Activated T-helper 1 cell treated with anti-CD3 and anti-CD28 coated beads, Interleukin-12 subunit alpha, Interleukin-12 subunit beta, Interleukin-2, Interleukin-4 antibody, amounts not matched to agents 30 ng/mL and 10 ng/mL and 1 ng/mL, durations not matched to agents 14 hours and 24 hours and 36 hours (primary cell): ENCODE measurements around the gene POU6F2. TPM values are rescaled to one million over a fixed set of nuclear protein-coding genes. Genes with fewer than 3 reads are reported as not detected.
"Not testable (repeated sequence)": the region's sequence is repeated elsewhere in the genome, so short reads cannot be mapped to it uniquely, and the experiment has no call there.

Experiments
- DNase-seq: peaks from one replicate; pipeline ENCODE4 v3.0.0; 2021; ENCODE audit warnings: low spot score
- H3K27ac Mint-ChIP-seq: one replicate; pipeline ENCODE4 v1.8.0; 2021; ENCODE audit warnings: mild to moderate bottlenecking, mixed read lengths
- H3K27me3 Mint-ChIP-seq: one replicate; pipeline ENCODE4 v1.8.0; 2022; ENCODE audit warnings: mild to moderate bottlenecking, moderate library complexity, mixed read lengths; ENCODE audit not compliant: insufficient read depth
- H3K36me3 Mint-ChIP-seq: one replicate; pipeline ENCODE4 v1.8.0; 2021; ENCODE audit warnings: low read depth, mixed read lengths
- H3K4me1 Mint-ChIP-seq: one replicate; pipeline ENCODE4 v1.8.0; 2021; ENCODE audit warnings: low read depth, mixed read lengths
- H3K4me3 Mint-ChIP-seq: one replicate; pipeline ENCODE4 v1.8.0; 2021; ENCODE audit warnings: mild to moderate bottlenecking, moderate library complexity, mixed read lengths
- H3K9me3 Mint-ChIP-seq: one replicate; pipeline ENCODE4 v1.8.0; 2021; ENCODE audit warnings: mixed read lengths
- intact Hi-C: fragments of 100-400 bp; cut with micrococcal nuclease; formaldehyde crosslinking; loops from one replicate; pipeline ENCODE4 v1.15.1; 2024
- total RNA-seq: library from RNA; stranded (reverse); gene quantifications from 2 replicates; pipeline ENCODE4 v1.2.3, GENCODE V29; 2022

POU6F2 gene
- total RNA-seq, 1 donor from 2014 or later: not detected

DNA sequence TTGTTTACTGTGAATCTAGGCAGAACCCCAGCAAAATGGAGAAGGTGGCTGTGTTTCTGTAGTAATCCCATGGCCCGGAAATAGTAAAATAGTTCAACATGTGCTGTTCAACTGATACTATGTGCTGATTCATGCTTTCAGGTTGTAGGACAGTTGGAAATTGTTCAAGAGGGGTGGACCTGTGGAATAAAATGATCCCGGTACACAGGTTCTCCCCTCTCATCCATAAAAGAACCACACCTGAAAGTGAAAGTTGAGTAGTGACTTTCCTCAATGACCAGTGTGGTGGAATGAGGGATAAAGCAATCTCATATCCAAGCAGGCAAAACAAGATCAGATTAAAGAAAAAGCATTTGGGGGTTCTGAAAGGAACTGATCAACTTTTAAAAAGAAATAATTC, 177.1 kb downstream of the POU6F2 start:
- Mint-ChIP-seq H3K27me3 (peaks cover 1% of the 10 kb centered on the region), H3K36me3 (no peaks in the 10 kb centered on the region), H3K9me3 (no peaks in the 10 kb centered on the region), H3K27ac (no peak overlapping the region), H3K4me1 (no peaks in the 10 kb centered on the region), H3K4me3 (no peak overlapping the region)
- intact Hi-C loops: no loop called here
- no peak for DNase-seq

DNA sequence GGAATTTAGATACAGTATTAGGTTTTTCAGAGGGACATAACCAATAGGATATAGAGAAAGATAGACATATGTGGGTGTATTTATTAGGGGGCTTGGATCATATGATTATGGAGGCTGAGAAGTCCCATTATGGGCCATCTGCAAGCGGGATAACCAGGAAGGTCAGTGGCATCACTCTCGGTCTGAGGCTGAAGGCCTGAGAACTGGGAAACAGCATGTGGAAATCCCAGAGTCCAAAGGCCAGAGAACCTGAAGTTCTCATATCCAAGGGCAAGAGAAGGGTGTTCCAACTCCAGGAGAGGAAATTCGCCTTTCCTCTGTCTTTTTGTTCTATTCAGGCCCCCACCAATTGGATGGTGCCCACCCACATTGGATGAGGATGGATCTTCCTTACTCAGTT, 180.7 kb downstream of the POU6F2 start:
- H3K4me3 Mint-ChIP-seq: no peak overlapping the region
- intact Hi-C loops: no loop called here
- no peaks in the 10 kb centered on the region for H3K4me1 Mint-ChIP-seq
- H3K27ac Mint-ChIP-seq: no peak overlapping the region
- no peak for DNase-seq
- no peaks in the 10 kb centered on the region for H3K9me3 Mint-ChIP-seq
- no peaks in the 10 kb centered on the region for H3K36me3 Mint-ChIP-seq
- peaks cover 1% of the 10 kb centered on the region for H3K27me3 Mint-ChIP-seq

DNA sequence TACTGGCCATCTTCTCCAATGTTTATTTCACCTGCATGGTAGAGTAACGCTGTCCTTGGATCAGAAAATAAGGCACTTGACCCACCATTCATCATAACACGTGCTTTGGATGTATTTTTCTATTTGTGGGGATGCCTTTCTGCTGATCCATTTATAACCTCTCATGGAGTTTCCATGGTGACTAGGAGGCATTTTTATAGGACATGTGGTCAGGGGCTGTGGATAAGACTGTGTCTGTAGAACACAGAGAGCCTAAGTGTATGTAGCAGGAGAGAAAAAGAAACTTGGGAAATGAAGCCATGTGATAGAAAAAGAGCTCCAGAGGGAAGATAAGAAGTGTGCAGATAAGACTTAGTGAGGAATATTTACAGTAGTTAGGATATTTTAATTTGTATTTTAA, 184.2 kb downstream of the POU6F2 start:
- Mint-ChIP-seq H3K27ac (no peak overlapping the region), H3K27me3 (no peaks in the 10 kb centered on the region), H3K36me3 (no peaks in the 10 kb centered on the region), H3K4me1 (no peaks in the 10 kb centered on the region), H3K4me3 (no peak overlapping the region), H3K9me3 (no peaks in the 10 kb centered on the region)
- intact Hi-C loops: no loop called here
- DNase-seq: no peak

DNA sequence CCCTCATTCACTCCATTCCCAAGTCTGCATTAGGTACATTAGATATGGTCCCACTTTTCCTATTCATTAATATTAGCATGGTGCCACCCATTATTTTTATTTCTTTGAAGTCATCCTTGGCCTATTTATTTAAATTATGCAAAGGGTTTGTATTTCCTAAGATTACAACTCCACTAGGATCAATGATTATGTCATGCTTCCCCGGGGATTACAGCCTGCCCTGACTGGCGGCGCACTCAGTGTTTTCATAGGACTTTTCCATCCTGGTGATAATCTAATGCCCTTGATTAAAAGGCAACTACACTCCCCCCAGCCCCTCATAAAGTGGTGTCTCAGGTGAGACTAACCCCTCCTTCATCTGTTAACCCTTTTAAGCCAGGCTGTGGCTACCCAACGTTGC, 187.2 kb downstream of the POU6F2 start:
- H3K27me3 Mint-ChIP-seq: no peaks in the 10 kb centered on the region
- no peaks in the 10 kb centered on the region for H3K4me1 Mint-ChIP-seq
- intact Hi-C loops: no loop called here
- no peak overlapping the region for H3K27ac Mint-ChIP-seq
- H3K4me3 Mint-ChIP-seq: no peak overlapping the region
- H3K9me3 Mint-ChIP-seq: no peaks in the 10 kb centered on the region
- DNase-seq: no peak
- H3K36me3 Mint-ChIP-seq: no peaks in the 10 kb centered on the region

DNA sequence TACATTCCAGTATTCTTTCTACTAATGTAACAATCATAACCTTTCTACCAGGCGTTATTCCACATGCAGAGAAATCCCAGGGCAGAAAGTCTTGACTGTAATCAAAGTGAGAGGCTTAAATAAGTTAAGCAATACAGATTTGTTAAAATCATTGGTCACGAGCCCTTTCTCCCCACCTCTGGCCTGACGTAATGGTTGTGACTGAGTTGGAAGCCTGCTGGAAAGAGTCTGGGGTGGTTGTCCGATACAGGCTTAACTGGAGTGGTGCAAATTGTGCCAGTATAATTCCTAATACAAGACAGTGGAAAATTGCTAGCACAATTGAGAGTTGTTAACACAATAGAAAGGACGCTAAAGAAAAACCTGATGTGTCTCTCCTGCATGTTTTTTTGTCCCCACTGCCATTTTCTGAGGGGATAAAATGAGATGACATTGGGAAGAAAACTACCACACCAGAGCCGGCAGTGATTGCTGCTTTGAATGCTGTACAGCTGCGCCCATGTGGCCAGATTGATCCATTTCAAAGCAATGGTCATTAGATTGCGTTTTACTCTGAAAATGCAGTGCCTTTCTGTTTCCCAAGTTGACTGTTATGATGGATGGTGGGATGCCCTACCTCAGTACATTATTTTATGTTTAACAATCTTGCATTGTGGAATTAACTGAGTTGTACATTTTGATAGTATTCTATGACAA, 190.8 kb downstream of the POU6F2 start:
- DNase-seq: no peak
- intact Hi-C loops: no loop called here
- H3K36me3 Mint-ChIP-seq: no peaks in the 10 kb centered on the region
- H3K4me3 Mint-ChIP-seq: no peak overlapping the region
- H3K27ac Mint-ChIP-seq: no peak overlapping the region
- H3K27me3 Mint-ChIP-seq: no peaks in the 10 kb centered on the region
- no peaks in the 10 kb centered on the region for H3K9me3 Mint-ChIP-seq
- H3K4me1 Mint-ChIP-seq: no peaks in the 10 kb centered on the region

GRCh38 chr7:39172137-39172536, 194.4 kb downstream of the POU6F2 start:
- Mint-ChIP-seq H3K36me3 (no peaks in the 10 kb centered on the region), H3K9me3 (no peaks in the 10 kb centered on the region), H3K4me3 (no peak overlapping the region), H3K4me1 (no peaks in the 10 kb centered on the region), H3K27ac (no peak overlapping the region), H3K27me3 (no peaks in the 10 kb centered on the region)
- DNase-seq: no peak
- intact Hi-C loops: loop anchor here (5.0 kb wide), 1 partner anchor 1435 kb away; no protein-coding TSS in a partner anchor

DNA sequence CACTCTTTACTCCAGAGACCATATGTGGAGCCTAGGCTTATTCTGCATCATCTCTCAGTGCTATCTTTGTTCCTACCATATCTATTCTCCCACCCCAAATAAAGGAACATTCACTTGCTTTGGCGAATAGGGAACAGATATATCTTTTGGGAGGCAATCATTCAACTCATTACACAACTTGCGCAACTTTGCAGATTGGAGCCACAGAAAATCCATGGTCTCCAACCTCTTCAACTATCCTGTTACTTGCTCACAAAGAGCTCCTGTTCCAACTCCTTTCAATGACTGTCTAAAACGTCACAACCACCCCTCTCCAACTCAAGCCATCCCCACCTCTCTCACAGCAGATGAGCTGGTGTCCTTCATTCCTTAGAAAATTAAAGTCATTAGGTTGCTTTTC, 203.7 kb downstream of the POU6F2 start:
- H3K27me3 Mint-ChIP-seq: peaks cover 2% of the 10 kb centered on the region
- H3K4me1 Mint-ChIP-seq: no peaks in the 10 kb centered on the region
- no peak overlapping the region for H3K27ac Mint-ChIP-seq
- no peak overlapping the region for H3K4me3 Mint-ChIP-seq
- intact Hi-C loops: no loop called here
- no peaks in the 10 kb centered on the region for H3K9me3 Mint-ChIP-seq
- H3K36me3 Mint-ChIP-seq: no peaks in the 10 kb centered on the region
- DNase-seq: no peak

DNA sequence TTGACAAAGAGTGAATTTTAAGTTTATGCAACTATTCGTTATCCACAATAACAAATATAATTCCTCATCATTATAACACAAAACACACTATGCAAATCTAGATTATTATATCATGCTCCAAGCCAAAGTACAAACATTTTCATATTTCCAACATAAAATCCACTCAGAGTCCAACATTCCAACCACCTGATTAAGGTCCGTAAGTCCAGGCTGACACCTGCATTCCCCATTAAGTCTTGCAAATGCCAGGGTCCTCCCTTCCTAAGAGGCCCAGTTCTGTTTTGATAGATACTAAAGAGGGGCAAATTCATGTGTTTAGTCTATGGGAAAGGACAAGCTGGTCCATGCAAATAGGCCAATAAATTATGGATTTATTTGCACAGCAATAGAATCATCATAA, 206.1 kb downstream of the POU6F2 start:
- no peak for DNase-seq
- Mint-ChIP-seq H3K27me3 (peaks cover 2% of the 10 kb centered on the region), H3K9me3 (no peaks in the 10 kb centered on the region), H3K27ac (no peak overlapping the region), H3K36me3 (no peaks in the 10 kb centered on the region), H3K4me3 (no peak overlapping the region), H3K4me1 (no peaks in the 10 kb centered on the region)
- intact Hi-C loops: no loop called here

GRCh38 chr7:39184391-39184790, 206.7 kb downstream of the POU6F2 start:
- Mint-ChIP-seq H3K27me3 (peaks cover 2% of the 10 kb centered on the region), H3K27ac (no peak overlapping the region)

GRCh38 chr7:39186131-39186530, 208.4 kb downstream of the POU6F2 start:
- no peaks in the 10 kb centered on the region for H3K36me3 Mint-ChIP-seq
- intact Hi-C loops: no loop called here
- no peaks in the 10 kb centered on the region for H3K9me3 Mint-ChIP-seq
- peaks cover 4% of the 10 kb centered on the region for H3K27me3 Mint-ChIP-seq
- H3K4me3 Mint-ChIP-seq: no peak overlapping the region
- no peaks in the 10 kb centered on the region for H3K4me1 Mint-ChIP-seq
- DNase-seq: no peak
- no peak overlapping the region for H3K27ac Mint-ChIP-seq

More at GRCh38 chr7:39184391-39184790, 206.7 kb downstream of the POU6F2 start:
- Mint-ChIP-seq H3K9me3 (no peaks in the 10 kb centered on the region), H3K36me3 (no peaks in the 10 kb centered on the region), H3K4me1 (no peaks in the 10 kb centered on the region), H3K4me3 (no peak overlapping the region)
- intact Hi-C loops: no loop called here
- no peak for DNase-seq

DNA sequence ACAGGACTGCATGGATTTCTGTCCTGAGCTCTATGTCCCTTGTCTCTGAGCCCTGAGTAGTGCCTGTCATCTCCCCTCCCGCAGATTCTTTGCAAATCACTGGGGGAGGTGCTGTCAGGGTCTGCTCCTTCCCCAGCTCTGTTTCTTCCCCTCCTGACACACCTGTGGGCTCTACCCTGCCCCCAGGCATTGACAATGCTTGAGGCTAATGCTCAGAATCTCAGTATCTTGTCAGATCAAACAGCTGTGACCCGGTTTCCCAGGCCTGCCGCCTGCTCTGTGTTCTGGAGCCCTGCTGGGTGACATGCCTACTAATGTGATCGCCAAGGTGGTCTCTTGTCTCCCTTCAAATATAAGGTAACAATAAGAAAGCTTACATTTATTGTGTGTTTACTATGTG, 209.0 kb downstream of the POU6F2 start:
- no peak for DNase-seq
- H3K4me3 Mint-ChIP-seq: no peak overlapping the region
- H3K9me3 Mint-ChIP-seq: no peaks in the 10 kb centered on the region
- intact Hi-C loops: no loop called here
- peaks cover 4% of the 10 kb centered on the region for H3K27me3 Mint-ChIP-seq
- no peaks in the 10 kb centered on the region for H3K36me3 Mint-ChIP-seq
- H3K4me1 Mint-ChIP-seq: no peaks in the 10 kb centered on the region
- no peak overlapping the region for H3K27ac Mint-ChIP-seq

DNA sequence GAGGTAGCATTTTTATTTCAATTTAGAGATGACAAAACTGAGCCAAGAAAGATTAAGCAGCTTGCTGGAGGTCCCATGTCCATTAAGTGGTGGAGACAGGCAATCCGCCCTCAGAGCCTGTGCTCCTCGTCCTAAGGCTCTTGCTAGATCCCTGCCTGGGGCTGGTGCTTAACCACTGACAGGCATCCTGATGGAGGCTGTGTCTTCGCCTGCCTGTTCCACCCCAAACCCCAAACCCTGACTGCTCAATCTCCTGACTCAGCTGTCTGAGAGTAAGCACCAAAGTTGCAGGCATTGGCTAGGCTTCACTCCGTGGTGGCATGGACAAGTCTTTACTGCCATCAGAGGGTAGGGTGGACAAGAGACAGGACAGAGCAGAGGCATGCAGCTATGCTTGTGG, 209.4 kb downstream of the POU6F2 start:
- Mint-ChIP-seq H3K36me3 (no peaks in the 10 kb centered on the region), H3K4me3 (no peak overlapping the region), H3K9me3 (no peaks in the 10 kb centered on the region), H3K27me3 (peaks cover 4% of the 10 kb centered on the region), H3K27ac (no peak overlapping the region), H3K4me1 (no peaks in the 10 kb centered on the region)
- no peak for DNase-seq
- intact Hi-C loops: no loop called here

DNA sequence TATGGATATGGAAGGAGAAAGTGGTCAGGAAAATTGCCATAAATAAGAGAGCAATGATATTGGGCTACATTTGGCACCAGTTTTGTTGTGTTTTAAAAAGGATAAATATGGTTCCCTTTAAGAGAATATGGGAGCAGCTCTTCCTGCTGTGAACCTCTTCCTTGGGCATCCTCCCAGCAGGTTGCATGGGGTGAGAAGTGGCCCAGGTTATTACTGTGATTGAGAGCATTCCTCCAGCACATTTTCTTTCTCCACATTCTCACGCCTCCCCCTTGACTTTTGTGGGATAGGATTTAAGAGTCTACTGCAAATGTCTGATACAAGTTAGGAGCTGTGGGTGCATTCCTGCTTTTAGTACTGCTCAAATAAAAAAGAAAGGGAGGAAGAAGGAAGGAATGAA, 214.8 kb downstream of the POU6F2 start:
- DNase-seq: no peak
- H3K4me3 Mint-ChIP-seq: no peak overlapping the region
- intact Hi-C loops: no loop called here
- H3K27me3 Mint-ChIP-seq: peaks cover 2% of the 10 kb centered on the region
- H3K36me3 Mint-ChIP-seq: no peaks in the 10 kb centered on the region
- no peaks in the 10 kb centered on the region for H3K9me3 Mint-ChIP-seq
- no peaks in the 10 kb centered on the region for H3K4me1 Mint-ChIP-seq
- H3K27ac Mint-ChIP-seq: no peak overlapping the region

- H3K4me3 Mint-ChIP-seq, intact Hi-C loops, H3K27me3 Mint-ChIP-seq, H3K27ac Mint-ChIP-seq, H3K4me1 Mint-ChIP-seq, DNase-seq, H3K36me3 Mint-ChIP-seq, H3K9me3 Mint-ChIP-seq: not testable (repeated sequence)
Measured at GRCh38 chr7:39194388-39194787, 216.7 kb downstream of the POU6F2 start.
